Endothelial cell of umbilical vein (primary cell): Measurements from ENCODE around the gene OPRM1. TPM values are rescaled to one million over a fixed set of nuclear protein-coding genes. Genes with fewer than 3 reads are reported as not detected.

ENCODE experiments used
- BruUV-seq: library from RNA; stranded (reverse); fragments of 400-500 nt; replicated peaks from 2 replicates; lab custom pipeline; 2021; lab: Mats Ljungman, UMichigan
- CTCF ChIA-PET: fragments of 300-600, 350-600 bp; sonication (Branson Sonifier 250); formaldehyde crosslinking; loops from one replicate; lab custom pipeline; 2021; ENCODE audit warnings: antibody characterized with exemption, inconsistent platforms; lab: Charles Lee
- POLR2A ChIA-PET: fragments of 300-600, 350-600 bp; sonication (Branson Sonifier 250); formaldehyde crosslinking; loops from one replicate; lab custom pipeline; 2021; ENCODE audit warnings: antibody characterized with exemption, inconsistent platforms; lab: Charles Lee
- DNase-seq: peaks from one replicate; pipeline ENCODE4 v3.0.0-alpha.2; 2011; ENCODE audit warnings: low read depth, low spot score
- FAIRE-seq: peaks from 2 replicates; lab custom pipeline; 2011; peaks lifted over from hg19 to GRCh38; lab: Jason Lieb, UNC
- H2AFZ ChIP-seq: 2 replicates; pipeline ENCODE4 v1.6.0; 2012; ENCODE audit warnings: low read depth, low read length, control low read depth, inconsistent platforms
- H3K27ac ChIP-seq: 2 replicates; pipeline ENCODE4 v1.5.1; 2011; ENCODE audit warnings: low read depth, mild to moderate bottlenecking, control low read depth, low read length, moderate library complexity; ENCODE audit not compliant: insufficient read depth
- H3K27me3 ChIP-seq, 2 experiments: 2 replicates each; pipeline versions ENCODE4 v1.6.0 to v1.6.1; 2011; ENCODE audit warnings: low read length in 2 of 2, mixed read lengths in 1 of 2; ENCODE audit not compliant: control insufficient read depth in 2 of 2, insufficient read depth in 2 of 2
- H3K36me3 ChIP-seq, 2 experiments: 2 replicates in 1 of 2; 3 replicates in 1 of 2; pipeline ENCODE4 v1.5.1; 2011; ENCODE audit warnings: low read length in 2 of 2, mild to moderate bottlenecking in 1 of 2, moderate library complexity in 1 of 2; ENCODE audit not compliant: control insufficient read depth in 2 of 2, insufficient read depth in 2 of 2; ENCODE audit errors: extremely low read depth in 1 of 2
- H3K4me1 ChIP-seq: 3 replicates; pipeline ENCODE4 v1.5.1; 2011; ENCODE audit warnings: mild to moderate bottlenecking, low read length; ENCODE audit not compliant: control insufficient read depth, insufficient read depth; ENCODE audit errors: extremely low read depth
- H3K4me2 ChIP-seq: 2 replicates; pipeline ENCODE4 v1.6.1; 2011; ENCODE audit warnings: low read length, control low read depth, mixed read lengths; ENCODE audit not compliant: insufficient read depth
- H3K4me3 ChIP-seq, 3 experiments: fragments of 200-600 bp in 1 of 3; sonication (generic), shearing (Covaris generic) in 1 of 3; replicated peaks in 1 of 3; 2 replicates each; pipeline ENCODE4 v1.5.1; 2011 to 2016; ENCODE audit warnings: control low read depth in 3 of 3, low read length in 3 of 3, mild to moderate bottlenecking in 2 of 3, inconsistent platforms in 1 of 3, low read depth in 1 of 3, moderate library complexity in 1 of 3; ENCODE audit not compliant: insufficient read depth in 1 of 3
- H3K79me2 ChIP-seq: 2 replicates; pipeline ENCODE4 v1.6.0; 2012; ENCODE audit warnings: low read length, inconsistent platforms; ENCODE audit not compliant: control insufficient read depth, insufficient read depth
- H3K9ac ChIP-seq: replicated peaks from 2 replicates; pipeline ENCODE3; 2011; ENCODE audit warnings: low read length, control low read depth; ENCODE audit not compliant: insufficient read depth; ENCODE audit errors: extremely low read depth
- H3K9me1 ChIP-seq: replicated peaks from 3 replicates; pipeline ENCODE4 v1.6.0; 2011; ENCODE audit warnings: mild to moderate bottlenecking, low read length; ENCODE audit not compliant: control insufficient read depth, insufficient read depth; ENCODE audit errors: extremely low read depth
- H3K9me3 ChIP-seq: replicated peaks from 2 replicates; pipeline ENCODE4 v1.5.1; 2012; ENCODE audit warnings: low read length, inconsistent platforms; ENCODE audit not compliant: control insufficient read depth, insufficient read depth
- H4K20me1 ChIP-seq: replicated peaks from 2 replicates; pipeline ENCODE3; 2011; ENCODE audit warnings: mild to moderate bottlenecking, low read length; ENCODE audit not compliant: control insufficient read depth, insufficient read depth; ENCODE audit errors: extremely low read depth
- CTCF ChIP-seq, 2 donors: IDR thresholded peaks; 1 replicate in 1 of 2; 2 replicates in 1 of 2; pipeline ENCODE4 v1.5.1; 2011; ENCODE audit warnings: low read length in 2 of 2, mild to moderate bottlenecking in 2 of 2, moderate library complexity in 2 of 2, control low read depth in 1 of 2, inconsistent platforms in 1 of 2, low read depth in 1 of 2; ENCODE audit not compliant: insufficient read depth in 1 of 2; ENCODE audit errors: extremely low read depth in 1 of 2
- EZH2 ChIP-seq: IDR thresholded peaks from 2 replicates; pipeline ENCODE4 v1.6.1; 2012; ENCODE audit warnings: borderline replicate concordance, low read depth, mild to moderate bottlenecking, moderate library complexity, low read length, inconsistent platforms; ENCODE audit not compliant: severe bottlenecking
- FOS ChIP-seq: IDR thresholded peaks from 2 replicates; pipeline ENCODE4 v1.6.1; 2011; ENCODE audit warnings: mild to moderate bottlenecking, low read length, moderate library complexity, borderline replicate concordance; ENCODE audit not compliant: insufficient read depth
- GATA2 ChIP-seq: IDR thresholded peaks from 2 replicates; pipeline ENCODE4 v1.7.0; 2011; ENCODE audit warnings: low read depth, mild to moderate bottlenecking, moderate library complexity, mixed read lengths, low read length; ENCODE audit not compliant: insufficient read length, insufficient read depth
- JUN ChIP-seq: IDR thresholded peaks from 2 replicates; pipeline ENCODE4 v1.6.1; 2011; ENCODE audit warnings: borderline replicate concordance, low read depth; ENCODE audit not compliant: insufficient read length, insufficient read depth
- MAX ChIP-seq: IDR thresholded peaks from 2 replicates; pipeline ENCODE4 v1.6.1; 2011; ENCODE audit not compliant: insufficient read depth, insufficient read length
- MYC ChIP-seq: IDR thresholded peaks from one replicate; pipeline ENCODE4 v1.6.1; 2011; ENCODE audit warnings: mild to moderate bottlenecking, low read depth, low read length
- POLR2A ChIP-seq: IDR thresholded peaks from 2 replicates; pipeline ENCODE4 v1.6.1; 2012; ENCODE audit warnings: low read depth, mild to moderate bottlenecking, control low read depth, low read length
- POLR2AphosphoS5 ChIP-seq: IDR thresholded peaks from 2 replicates; pipeline ENCODE4 v1.6.1; 2012; ENCODE audit warnings: low read depth, mild to moderate bottlenecking, control low read depth, low read length, moderate library complexity; ENCODE audit not compliant: insufficient read depth
- dilution Hi-C: fragments of 300-500 bp; cut with MboI; formaldehyde crosslinking; loops from one replicate; pipeline ENCODE4 v1.15.0; 2019; ENCODE audit warnings: low sequenced_read_pairs; ENCODE audit not compliant: extremely low pct_ligation_motif_present
- intact Hi-C: fragments of 100-400 bp; cut with micrococcal nuclease; formaldehyde crosslinking; loops from one replicate; pipeline ENCODE4 v1.10.0; 2022
- polyA plus RNA-seq, 4 experiments: library from polyadenylated mRNA; depleted of rRNA in 3 of 4; stranded (reverse) in 3 of 4; unstranded in 1 of 4; fragments of >200 nt; gene quantifications; 2 replicates each; pipeline versions ENCODE4 v1.2.1 to v1.2.3, GENCODE V29; 2011 to 2012; ENCODE audit warnings: missing spikeins in 1 of 4
- total RNA-seq: library from RNA; stranded (reverse); gene quantifications from 2 replicates; pipeline ENCODE4 v1.2.3, GENCODE V29; 2021

OPRM1 gene
- total and polyA plus RNA-seq, 2 donors (not counting 3 experiments of a cell fraction or from before 2014, with no cell fraction given), result not detected

DNA sequence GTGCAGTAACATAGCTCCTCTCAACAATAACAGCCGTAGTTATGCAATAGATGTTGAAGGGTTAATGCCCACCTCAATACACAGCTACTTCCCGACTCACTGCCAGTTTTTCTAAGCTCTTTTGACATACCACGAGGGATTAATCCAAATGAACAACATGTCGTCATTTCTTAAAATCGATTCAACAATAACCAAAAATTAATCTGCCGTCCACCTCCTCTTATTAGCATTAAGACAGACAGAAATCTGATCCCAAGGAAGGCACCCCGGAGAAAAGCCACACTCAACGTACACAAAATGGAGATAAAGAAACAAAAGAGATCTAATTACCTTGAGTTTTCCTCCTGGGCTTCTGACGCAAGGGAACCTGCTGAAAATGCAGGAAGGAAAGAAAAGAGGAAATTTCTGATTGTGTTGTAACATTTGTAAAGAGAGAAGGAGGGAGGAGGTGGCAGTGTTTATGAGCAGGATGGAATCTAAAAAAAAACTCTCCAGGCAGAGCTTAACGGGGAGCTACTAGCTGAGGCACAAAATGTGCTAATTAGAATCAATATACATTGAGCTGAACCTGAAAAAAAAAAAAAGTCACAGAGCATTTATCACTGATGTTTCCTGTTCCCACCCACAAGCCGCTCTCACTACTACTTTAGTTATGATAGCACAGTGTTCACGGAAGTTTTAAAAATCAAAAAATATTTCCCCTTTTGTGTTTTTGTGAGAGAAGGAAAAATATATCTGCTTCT, 208.2 kb downstream of the OPRM1 start:
- Histone ChIP-seq H2AFZ (peak overlapping the region; percentile 68), H3K27me3 (peaks cover 0 to 3% of the 10 kb centered on the region in 2 experiments), H3K36me3 (no peaks in the 10 kb centered on the region), H3K9me3 (no peaks in the 10 kb centered on the region), H3K9ac (peak overlapping the region; percentile 8), H4K20me1 (no peaks in the 10 kb centered on the region), H3K27ac (no peak overlapping the region), H3K4me2 (peak overlapping the region; percentile 76), H3K79me2 (no peaks in the 10 kb centered on the region), H3K4me3 (peak overlapping the region in 2 of 3 experiments; percentile 21 to 45), H3K9me1 (no peaks in the 10 kb centered on the region), H3K4me1 (peaks cover 4% of the 10 kb centered on the region)
- intact Hi-C loops, result loop anchor here (2.0 kb wide), 1 partner anchor 46 kb away; no protein-coding TSS in a partner anchor
- TSS peak; percentile 62 for BruUV-seq
- ChIA-PET CTCF (interaction anchor here (0.7 to 2.5 kb wide), 4 partner anchors 9 to 704 kb away, joined by 3 to 11 read pairs (median 4); no protein-coding TSS in a partner anchor), POLR2A (no interaction called here)
- TF ChIP-seq JUN, result no peak
- dilution Hi-C loops, result no loop called here
- peak; percentile 44 for DNase-seq
- peak; percentile 71 for FAIRE-seq

DNA sequence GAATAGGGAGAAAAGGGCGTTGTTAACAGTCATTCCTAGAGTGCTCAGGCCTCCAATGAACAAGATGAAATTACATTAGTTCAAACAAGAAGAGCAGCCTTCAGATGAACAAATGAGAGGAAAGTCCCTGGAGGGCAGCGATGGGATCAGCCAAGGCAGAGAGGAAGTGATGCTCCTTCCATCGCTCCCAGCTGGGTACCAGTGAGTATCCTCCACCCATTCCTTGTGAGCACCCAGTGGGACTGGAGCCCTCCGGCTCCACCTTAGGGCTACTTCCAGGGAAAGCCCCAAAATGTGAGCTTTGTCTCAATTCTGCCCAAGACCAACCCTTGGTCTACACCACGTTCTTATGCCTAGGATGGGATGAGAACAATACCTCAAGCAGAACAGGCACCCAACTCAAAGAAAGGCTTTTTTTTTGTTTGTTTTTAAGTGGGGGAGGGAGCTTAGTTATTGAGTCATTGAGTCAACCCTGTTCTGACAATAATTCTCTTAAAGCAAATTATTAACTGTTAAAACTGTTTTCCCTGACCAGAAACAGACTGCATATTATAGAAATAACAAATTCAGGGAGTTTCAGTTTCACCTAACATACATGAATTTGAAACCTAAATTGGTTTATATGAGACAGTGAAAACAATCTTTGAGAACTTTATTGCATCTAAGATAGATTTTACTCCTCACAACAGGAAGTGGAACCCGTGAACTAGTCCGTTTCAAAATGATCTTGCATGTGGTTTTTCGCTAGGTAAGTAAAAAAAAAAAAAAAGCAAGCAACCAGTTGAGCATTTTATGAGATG, 210.7 kb downstream of the OPRM1 start:
- H3K36me3 ChIP-seq, result no peaks in the 10 kb centered on the region
- H3K27ac ChIP-seq, result no peak overlapping the region
- H3K79me2 ChIP-seq, result no peaks in the 10 kb centered on the region
- FAIRE-seq (no peak), DNase-seq (no peak)
- H3K9me3 ChIP-seq, result no peaks in the 10 kb centered on the region
- H3K4me3 ChIP-seq, result no peak overlapping the region
- H3K9me1 ChIP-seq, result no peaks in the 10 kb centered on the region
- TF ChIP-seq MAX (no peak), FOS (no peak), JUN (no peak), POLR2AphosphoS5 (no peak), EZH2 (no peak), CTCF (IDR thresholded peaks at IDR 0.05; ENCODE audit: extremely low read depth in 1 of 2, insufficient read depth in 1 of 2, low read depth in 1 of 2, low read length in 2 of 2) (no peak), POLR2A (no peak), MYC (no peak), GATA2 (no peak)
- H3K9ac ChIP-seq, result no peak overlapping the region
- intact Hi-C loops, result no loop called here
- dilution Hi-C loops, result no loop called here
- H3K27me3 ChIP-seq, result peaks cover 0 to 3% of the 10 kb centered on the region in 2 experiments
- CTCF ChIA-PET, result interaction anchor here (0.9 kb wide), 1 partner anchor 12 kb away, joined by 3 read pairs; no protein-coding TSS in a partner anchor
- H3K4me1 ChIP-seq, result peaks cover 4% of the 10 kb centered on the region
- BruUV-seq, result no TSS peak
- POLR2A ChIA-PET, result no interaction called here
- H4K20me1 ChIP-seq, result no peaks in the 10 kb centered on the region
- H2AFZ ChIP-seq, result no peak overlapping the region
- H3K4me2 ChIP-seq, result no peak overlapping the region
